Endodermal cell (in vitro differentiated cells): Measurements from ENCODE around the gene GPR84. TPM values are rescaled to one million over a fixed set of nuclear protein-coding genes. Genes with fewer than 3 reads are reported as not detected.

Experiments
- DNase-seq: peaks from one replicate; pipeline ENCODE4 v3.0.0-alpha.2; 2017
- H3K27ac ChIP-seq: 2 replicates; pipeline ENCODE4 v1.5.1; 2013; ENCODE audit warnings: mild to moderate bottlenecking, low read depth, low read length, moderate library complexity
- H3K27me3 ChIP-seq: 2 replicates; pipeline ENCODE4 v1.6.1; 2013; ENCODE audit warnings: mild to moderate bottlenecking, low read length, moderate library complexity; ENCODE audit not compliant: insufficient read depth, control insufficient read depth, poor library complexity, severe bottlenecking
- H3K36me3 ChIP-seq: 2 replicates; pipeline ENCODE4 v1.7.0; 2013; ENCODE audit warnings: mild to moderate bottlenecking, low read length, moderate library complexity; ENCODE audit not compliant: control insufficient read depth, insufficient read depth
- H3K4me1 ChIP-seq: one replicate; pipeline ENCODE4 v1.7.0; 2013; ENCODE audit warnings: low read length; ENCODE audit not compliant: control insufficient read depth, insufficient read depth
- H3K4me3 ChIP-seq: 2 replicates; pipeline ENCODE4 v1.5.1; 2013; ENCODE audit warnings: mild to moderate bottlenecking, low read length, moderate library complexity
- H3K9ac ChIP-seq: 2 replicates; pipeline ENCODE4 v1.6.1; 2013; ENCODE audit warnings: mild to moderate bottlenecking, low read length, moderate library complexity; ENCODE audit not compliant: poor library complexity, severe bottlenecking; ENCODE audit errors: extremely low read depth
- H3K9me3 ChIP-seq: 2 replicates; pipeline ENCODE4 v1.6.1; 2013; ENCODE audit warnings: mild to moderate bottlenecking, low read length, moderate library complexity; ENCODE audit not compliant: control insufficient read depth
- H3K27ac Mint-ChIP-seq: 2 replicates; pipeline ENCODE4 v1.8.0; 2020; ENCODE audit warnings: mixed read lengths
- H3K27me3 Mint-ChIP-seq: 2 replicates; pipeline ENCODE4 v1.8.0; 2021; ENCODE audit warnings: mild to moderate bottlenecking, mixed read lengths; ENCODE audit not compliant: insufficient read depth
- H3K36me3 Mint-ChIP-seq: 2 replicates; pipeline ENCODE4 v1.8.0; 2020; ENCODE audit warnings: low read depth, mixed read lengths
- H3K4me1 Mint-ChIP-seq: 2 replicates; pipeline ENCODE4 v1.8.0; 2020; ENCODE audit warnings: mixed read lengths
- H3K4me3 Mint-ChIP-seq: 2 replicates; pipeline ENCODE4 v1.8.0; 2020; ENCODE audit warnings: mild to moderate bottlenecking, moderate library complexity, mixed read lengths
- H3K9me3 Mint-ChIP-seq: 2 replicates; pipeline ENCODE4 v1.8.0; 2020; ENCODE audit warnings: mild to moderate bottlenecking, mixed read lengths
- CTCF ChIP-seq: fragments of 200-600 bp; sonication (generic); conservative IDR thresholded peaks from 2 replicates; pipeline ENCODE4 v1.5.0; 2021; ENCODE audit warnings: antibody characterized with exemption, mild to moderate bottlenecking
- whole genome bisulfite sequencing, 2 experiments: methylation state at CpG; one replicate each; pipeline versions ENCODE4 v1.1.5 to v1.1.7; 2013; ENCODE audit warnings: missing lambda C conversion rate in 2 of 2, mixed read lengths in 1 of 2; ENCODE audit not compliant: insufficient coverage in 1 of 2, insufficient read length in 1 of 2; 5-methylcytosine and 5-hydroxymethylcytosine counted together
- total RNA-seq, 2 donors: library from RNA; stranded (reverse); fragmentation: NEBNext Ultra II Directional in 1 of 2; extraction: Animal tissue kit (Norgen Biotek cat#: 25700) in 1 of 2; gene quantifications; 2 replicates in 1 of 2; 3 replicates in 1 of 2; pipeline ENCODE4 v1.2.1, GENCODE V29; 2021

Gene GPR84
- total RNA-seq, 2 donors from 2014 or later = not detected

- Histone ChIP-seq H3K27ac (no peak overlapping the region), H3K4me1 (no peaks in the 10 kb centered on the region), H3K36me3 (no peaks in the 10 kb centered on the region), H3K9ac (no peak overlapping the region), H3K27me3 (peaks cover 9% of the 10 kb centered on the region), H3K9me3 (no peaks in the 10 kb centered on the region), H3K4me3 (peak overlapping the region; percentile 69)
- DNase-seq = no peak
- Mint-ChIP-seq H3K27ac (no peak overlapping the region), H3K4me3 (peak overlapping the region; percentile 62), H3K9me3 (no peaks in the 10 kb centered on the region), H3K36me3 (peaks cover 14% of the 10 kb centered on the region), H3K27me3 (peaks cover 36% of the 10 kb centered on the region), H3K4me1 (peaks cover 23% of the 10 kb centered on the region)
- 83 to 100% methylated on average over 2 to 4 of the region's 6 CpGs for WGBS, 2 experiments
- no peak for TF ChIP-seq CTCF
Measured at GRCh38 chr12:54377797-54378515, 13.7 kb upstream of the GPR84 start.

GRCh38 chr12:54377007-54377406 is 12.7 kb upstream of the GPR84 start:
- H3K4me3 Mint-ChIP-seq = no peak overlapping the region
- H3K27ac Mint-ChIP-seq = no peak overlapping the region
- no peak for DNase-seq
- no peak for TF ChIP-seq CTCF
- no peaks in the 10 kb centered on the region for H3K9me3 Mint-ChIP-seq
- WGBS, 2 experiments = 85 to 90% methylated on average over 2 of the region's 2 CpGs
- peaks cover 23% of the 10 kb centered on the region for H3K4me1 Mint-ChIP-seq
- H3K36me3 ChIP-seq = no peaks in the 10 kb centered on the region
- peaks cover 20% of the 10 kb centered on the region for H3K36me3 Mint-ChIP-seq
- no peak overlapping the region for H3K4me3 ChIP-seq
- H3K27me3 ChIP-seq = peaks cover 9% of the 10 kb centered on the region
- no peaks in the 10 kb centered on the region for H3K9me3 ChIP-seq
- no peak overlapping the region for H3K27ac ChIP-seq
- H3K4me1 ChIP-seq = no peaks in the 10 kb centered on the region
- no peak overlapping the region for H3K9ac ChIP-seq
- peaks cover 41% of the 10 kb centered on the region for H3K27me3 Mint-ChIP-seq

- H3K4me1 ChIP-seq = no peaks in the 10 kb centered on the region
- no peak overlapping the region for H3K27ac ChIP-seq
- TF ChIP-seq CTCF = no peak
- WGBS, 2 experiments = 76 to 96% methylated on average over 4 of the region's 4 CpGs
- H3K4me3 ChIP-seq = no peak overlapping the region
- H3K9ac ChIP-seq = no peak overlapping the region
- no peaks in the 10 kb centered on the region for H3K9me3 ChIP-seq
- H3K27me3 ChIP-seq = peaks cover 9% of the 10 kb centered on the region
- no peaks in the 10 kb centered on the region for H3K36me3 ChIP-seq
- Mint-ChIP-seq H3K4me1 (peaks cover 23% of the 10 kb centered on the region), H3K27ac (no peak overlapping the region), H3K9me3 (no peaks in the 10 kb centered on the region), H3K27me3 (peaks cover 43% of the 10 kb centered on the region), H3K36me3 (peaks cover 19% of the 10 kb centered on the region), H3K4me3 (no peak overlapping the region)
- no peak for DNase-seq
Measured at GRCh38 chr12:54376596-54376995, 12.3 kb upstream of the GPR84 start.
